Central memory CD8-positive, alpha-beta T cell (primary cell): ENCODE measurements around the gene CHMP2B.

Experiments
- ATAC-seq: fragments of 150-1000 bp; cut with Tn5 transposase; replicated peaks from 2 replicates; pipeline ENCODE4 v1.10.0; 2022; ENCODE audit warnings: mild to moderate bottlenecking, moderate FRiP score, moderate number of reproducible peaks; ENCODE audit not compliant: poor library complexity, severe bottlenecking; ENCODE audit errors: extremely low read depth
- DNase-seq, 2 donors: peaks; one replicate each; pipeline ENCODE4 v3.0.0; 2021; ENCODE audit warnings: low spot score in 2 of 2
- H3K27ac Mint-ChIP-seq: one replicate; pipeline ENCODE4 v1.8.0; 2022; ENCODE audit warnings: low read depth, mild to moderate bottlenecking, moderate library complexity, mixed read lengths
- H3K27me3 Mint-ChIP-seq: one replicate; pipeline ENCODE4 v1.8.0; 2022; ENCODE audit warnings: mixed read lengths
- H3K36me3 Mint-ChIP-seq: one replicate; pipeline ENCODE4 v1.8.0; 2022; ENCODE audit warnings: mild to moderate bottlenecking, moderate library complexity, mixed read lengths; ENCODE audit not compliant: insufficient read depth
- H3K4me1 Mint-ChIP-seq: one replicate; pipeline ENCODE4 v1.8.0; 2022; ENCODE audit warnings: mixed read lengths
- H3K4me3 Mint-ChIP-seq: one replicate; pipeline ENCODE4 v1.8.0; 2022; ENCODE audit warnings: mild to moderate bottlenecking, moderate library complexity, mixed read lengths
- H3K9me3 Mint-ChIP-seq: one replicate; pipeline ENCODE4 v1.8.0; 2022; ENCODE audit warnings: mixed read lengths

Gene CHMP2B

GRCh38 chr3:87227104-87227834, at the start of gene CHMP2B:
TSS of gene CHMP2B (plus strand) at chr3:87227309. CDS start at chr3:87227523, 214 bp downstream.
- Mint-ChIP-seq H3K27ac (peak within 1 kb of the TSS; percentile 98), H3K4me1 (peaks cover 41% of the 10 kb centered on the region), H3K27me3 (peaks cover 11% of the 10 kb centered on the region), H3K36me3 (peaks cover 11% of the 10 kb centered on the region), H3K4me3 (peak within 1 kb of the TSS; percentile 99), H3K9me3 (no peaks in the 10 kb centered on the region)
- ATAC-seq, result peak; percentile 89
- peak; percentile 84 to 92 for DNase-seq

GRCh38 chr3:87179642-87180041, 47.5 kb upstream of the CHMP2B start:
- Mint-ChIP-seq H3K4me1 (no peaks in the 10 kb centered on the region), H3K9me3 (no peaks in the 10 kb centered on the region), H3K36me3 (no peaks in the 10 kb centered on the region), H3K4me3 (no peak overlapping the region), H3K27me3 (peaks cover 3% of the 10 kb centered on the region), H3K27ac (no peak overlapping the region)
- DNase-seq, result no peak
- ATAC-seq, result no peak

- Mint-ChIP-seq H3K27ac (no peak overlapping the region), H3K4me1 (no peaks in the 10 kb centered on the region), H3K27me3 (no peaks in the 10 kb centered on the region), H3K36me3 (no peaks in the 10 kb centered on the region), H3K4me3 (no peak overlapping the region), H3K9me3 (no peaks in the 10 kb centered on the region)
- DNase-seq (no peak), ATAC-seq (no peak)
Measured at GRCh38 chr3:87181551-87181950, 45.6 kb upstream of the CHMP2B start.

- DNase-seq (no peak), ATAC-seq (no peak)
- no peaks in the 10 kb centered on the region for H3K36me3 Mint-ChIP-seq
- no peak overlapping the region for H3K27ac Mint-ChIP-seq
- H3K4me3 Mint-ChIP-seq, result no peak overlapping the region
- H3K4me1 Mint-ChIP-seq, result no peaks in the 10 kb centered on the region
- no peaks in the 10 kb centered on the region for H3K27me3 Mint-ChIP-seq
- H3K9me3 Mint-ChIP-seq, result no peaks in the 10 kb centered on the region
Measured at GRCh38 chr3:87182023-87182422, 45.1 kb upstream of the CHMP2B start.

GRCh38 chr3:87186608-87187159, 40.4 kb upstream of the CHMP2B start:
- H3K27me3 Mint-ChIP-seq, result peaks cover 9% of the 10 kb centered on the region
- ATAC-seq, result no peak
- H3K4me3 Mint-ChIP-seq, result no peak overlapping the region
- no peak overlapping the region for H3K27ac Mint-ChIP-seq
- H3K36me3 Mint-ChIP-seq, result no peaks in the 10 kb centered on the region
- no peak for DNase-seq
- no peaks in the 10 kb centered on the region for H3K9me3 Mint-ChIP-seq
- H3K4me1 Mint-ChIP-seq, result no peaks in the 10 kb centered on the region

- Mint-ChIP-seq H3K27ac (no peak overlapping the region), H3K36me3 (no peaks in the 10 kb centered on the region), H3K27me3 (peaks cover 18% of the 10 kb centered on the region), H3K9me3 (peaks cover 7% of the 10 kb centered on the region), H3K4me3 (no peak overlapping the region), H3K4me1 (no peaks in the 10 kb centered on the region)
- ATAC-seq (no peak), DNase-seq (no peak)
Measured at GRCh38 chr3:87191175-87191574, 35.9 kb upstream of the CHMP2B start.

- H3K36me3 Mint-ChIP-seq, result no peaks in the 10 kb centered on the region
- no peak for ATAC-seq
- H3K27me3 Mint-ChIP-seq, result peaks cover 18% of the 10 kb centered on the region
- no peak for DNase-seq
- H3K4me3 Mint-ChIP-seq, result no peak overlapping the region
- H3K27ac Mint-ChIP-seq, result no peak overlapping the region
- peaks cover 7% of the 10 kb centered on the region for H3K9me3 Mint-ChIP-seq
- no peaks in the 10 kb centered on the region for H3K4me1 Mint-ChIP-seq
Measured at GRCh38 chr3:87191641-87192040, 35.5 kb upstream of the CHMP2B start.

- no peaks in the 10 kb centered on the region for H3K4me1 Mint-ChIP-seq
- ATAC-seq, result no peak
- no peak overlapping the region for H3K4me3 Mint-ChIP-seq
- DNase-seq, result no peak
- peaks cover 9% of the 10 kb centered on the region for H3K27me3 Mint-ChIP-seq
- peaks cover 7% of the 10 kb centered on the region for H3K9me3 Mint-ChIP-seq
- no peaks in the 10 kb centered on the region for H3K36me3 Mint-ChIP-seq
- H3K27ac Mint-ChIP-seq, result no peak overlapping the region
Measured at GRCh38 chr3:87196879-87197278, 30.2 kb upstream of the CHMP2B start.

GRCh38 chr3:87197531-87197930, 29.6 kb upstream of the CHMP2B start:
- peaks cover 9% of the 10 kb centered on the region for H3K27me3 Mint-ChIP-seq
- no peak overlapping the region for H3K4me3 Mint-ChIP-seq
- no peak for ATAC-seq

GRCh38 chr3:87198774-87199173, 28.3 kb upstream of the CHMP2B start:
- no peak for DNase-seq
- H3K27me3 Mint-ChIP-seq, result peaks cover 9% of the 10 kb centered on the region
- H3K27ac Mint-ChIP-seq, result no peak overlapping the region
- peaks cover 7% of the 10 kb centered on the region for H3K9me3 Mint-ChIP-seq
- H3K4me3 Mint-ChIP-seq, result no peak overlapping the region
- ATAC-seq, result no peak
- H3K4me1 Mint-ChIP-seq, result no peaks in the 10 kb centered on the region
- H3K36me3 Mint-ChIP-seq, result no peaks in the 10 kb centered on the region

More at GRCh38 chr3:87197531-87197930, 29.6 kb upstream of the CHMP2B start:
- H3K9me3 Mint-ChIP-seq, result peaks cover 7% of the 10 kb centered on the region
- H3K36me3 Mint-ChIP-seq, result no peaks in the 10 kb centered on the region
- DNase-seq, result no peak
- H3K27ac Mint-ChIP-seq, result no peak overlapping the region
- no peaks in the 10 kb centered on the region for H3K4me1 Mint-ChIP-seq

GRCh38 chr3:87199628-87200027, 27.5 kb upstream of the CHMP2B start:
- ATAC-seq (no peak), DNase-seq (no peak)
- Mint-ChIP-seq H3K27me3 (peaks cover 9% of the 10 kb centered on the region), H3K4me1 (no peaks in the 10 kb centered on the region), H3K36me3 (no peaks in the 10 kb centered on the region), H3K27ac (no peak overlapping the region), H3K9me3 (peaks cover 7% of the 10 kb centered on the region), H3K4me3 (no peak overlapping the region)

- H3K4me3 Mint-ChIP-seq, result no peak overlapping the region
- no peak overlapping the region for H3K27ac Mint-ChIP-seq
- ATAC-seq, result no peak
- H3K36me3 Mint-ChIP-seq, result no peaks in the 10 kb centered on the region
- peaks cover 4% of the 10 kb centered on the region for H3K9me3 Mint-ChIP-seq
- H3K4me1 Mint-ChIP-seq, result no peaks in the 10 kb centered on the region
- H3K27me3 Mint-ChIP-seq, result peaks cover 7% of the 10 kb centered on the region
- no peak for DNase-seq
Measured at GRCh38 chr3:87200060-87200647, 27.0 kb upstream of the CHMP2B start.

GRCh38 chr3:87201727-87202126, 25.4 kb upstream of the CHMP2B start:
- ATAC-seq (no peak), DNase-seq (no peak)
- Mint-ChIP-seq H3K27ac (no peak overlapping the region), H3K4me3 (no peak overlapping the region), H3K27me3 (no peaks in the 10 kb centered on the region), H3K4me1 (no peaks in the 10 kb centered on the region), H3K9me3 (no peaks in the 10 kb centered on the region), H3K36me3 (no peaks in the 10 kb centered on the region)
